ENCODE data around the gene IRF7. TPM values are rescaled to one million over a fixed set of nuclear protein-coding genes. Genes with fewer than 3 reads are reported as not detected.

IRF7 gene
- total and polyA plus RNA-seq, 4 donors, result 15.7 to 62.4 (median 37.0) TPM

DNA sequence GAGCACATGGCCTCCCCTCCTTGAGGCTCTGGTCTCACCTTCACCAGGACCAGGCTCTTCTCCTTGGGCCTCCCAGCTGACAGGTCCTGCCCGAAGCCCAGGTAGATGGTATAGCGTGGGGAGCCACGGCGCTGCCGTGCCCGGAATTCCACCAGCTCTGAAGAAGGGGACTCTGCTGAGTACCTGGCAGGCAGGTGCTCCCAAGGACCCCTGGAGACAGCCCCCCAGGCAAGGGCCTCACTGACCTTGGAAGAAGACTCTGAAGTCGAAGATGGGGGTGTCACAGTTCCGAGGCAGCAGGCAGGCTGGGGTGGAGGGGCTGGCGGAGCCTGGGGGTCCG, 2.8 kb downstream of the IRF7 start:
- WGBS, result 89% methylated on average over 10 of the region's 10 CpGs
- H3K4me1 ChIP-seq (ENCODE audit: control insufficient read depth in 4 of 4, insufficient read depth in 4 of 4, low read length in 3 of 4), result peaks cover 20 to 82% (median 57%) of the 10 kb centered on the region in 4 donors
- no peak for DNase-seq (ENCODE audit: low spot score)
- H3K4me3 ChIP-seq (ENCODE audit: low read depth in 1 of 3, low read length in 3 of 3), result no peak overlapping the region
- peak overlapping the region; percentile 60 to 73 for H3K27ac ChIP-seq (ENCODE audit: low read depth in 1 of 2, low read length in 2 of 2)
- TF ChIP-seq, protein P1, sequence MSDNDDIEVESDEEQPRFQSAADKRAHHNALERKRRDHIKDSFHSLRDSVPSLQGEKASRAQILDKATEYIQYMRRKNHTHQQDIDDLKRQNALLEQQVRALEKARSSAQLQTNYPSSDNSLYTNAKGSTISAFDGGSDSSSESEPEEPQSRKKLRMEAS (IDR thresholded peaks at IDR 0.05), result no peak
- TF ChIP-seq FOXA2 (IDR thresholded peaks at IDR 0.05), result no peak
- TF ChIP-seq TAF1 (conservative IDR thresholded peaks at IDR 0.05), result no peak
- no peak for TF ChIP-seq RXRA (IDR thresholded peaks at IDR 0.05)
- TF ChIP-seq, protein P2, sequence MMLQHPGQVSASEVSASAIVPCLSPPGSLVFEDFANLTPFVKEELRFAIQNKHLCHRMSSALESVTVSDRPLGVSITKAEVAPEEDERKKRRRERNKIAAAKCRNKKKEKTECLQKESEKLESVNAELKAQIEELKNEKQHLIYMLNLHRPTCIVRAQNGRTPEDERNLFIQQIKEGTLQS (IDR thresholded peaks at IDR 0.05), result no peak
- no peak for TF ChIP-seq JUND (IDR thresholded peaks at IDR 0.05)
- TF ChIP-seq, protein P3, sequence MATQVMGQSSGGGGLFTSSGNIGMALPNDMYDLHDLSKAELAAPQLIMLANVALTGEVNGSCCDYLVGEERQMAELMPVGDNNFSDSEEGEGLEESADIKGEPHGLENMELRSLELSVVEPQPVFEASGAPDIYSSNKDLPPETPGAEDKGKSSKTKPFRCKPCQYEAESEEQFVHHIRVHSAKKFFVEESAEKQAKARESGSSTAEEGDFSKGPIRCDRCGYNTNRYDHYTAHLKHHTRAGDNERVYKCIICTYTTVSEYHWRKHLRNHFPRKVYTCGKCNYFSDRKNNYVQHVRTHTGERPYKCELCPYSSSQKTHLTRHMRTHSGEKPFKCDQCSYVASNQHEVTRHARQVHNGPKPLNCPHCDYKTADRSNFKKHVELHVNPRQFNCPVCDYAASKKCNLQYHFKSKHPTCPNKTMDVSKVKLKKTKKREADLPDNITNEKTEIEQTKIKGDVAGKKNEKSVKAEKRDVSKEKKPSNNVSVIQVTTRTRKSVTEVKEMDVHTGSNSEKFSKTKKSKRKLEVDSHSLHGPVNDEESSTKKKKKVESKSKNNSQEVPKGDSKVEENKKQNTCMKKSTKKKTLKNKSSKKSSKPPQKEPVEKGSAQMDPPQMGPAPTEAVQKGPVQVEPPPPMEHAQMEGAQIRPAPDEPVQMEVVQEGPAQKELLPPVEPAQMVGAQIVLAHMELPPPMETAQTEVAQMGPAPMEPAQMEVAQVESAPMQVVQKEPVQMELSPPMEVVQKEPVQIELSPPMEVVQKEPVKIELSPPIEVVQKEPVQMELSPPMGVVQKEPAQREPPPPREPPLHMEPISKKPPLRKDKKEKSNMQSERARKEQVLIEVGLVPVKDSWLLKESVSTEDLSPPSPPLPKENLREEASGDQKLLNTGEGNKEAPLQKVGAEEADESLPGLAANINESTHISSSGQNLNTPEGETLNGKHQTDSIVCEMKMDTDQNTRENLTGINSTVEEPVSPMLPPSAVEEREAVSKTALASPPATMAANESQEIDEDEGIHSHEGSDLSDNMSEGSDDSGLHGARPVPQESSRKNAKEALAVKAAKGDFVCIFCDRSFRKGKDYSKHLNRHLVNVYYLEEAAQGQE (IDR thresholded peaks at IDR 0.05), result no peak
- no peak for TF ChIP-seq NR2F2 (IDR thresholded peaks at IDR 0.05)
- TF ChIP-seq, protein P4, sequence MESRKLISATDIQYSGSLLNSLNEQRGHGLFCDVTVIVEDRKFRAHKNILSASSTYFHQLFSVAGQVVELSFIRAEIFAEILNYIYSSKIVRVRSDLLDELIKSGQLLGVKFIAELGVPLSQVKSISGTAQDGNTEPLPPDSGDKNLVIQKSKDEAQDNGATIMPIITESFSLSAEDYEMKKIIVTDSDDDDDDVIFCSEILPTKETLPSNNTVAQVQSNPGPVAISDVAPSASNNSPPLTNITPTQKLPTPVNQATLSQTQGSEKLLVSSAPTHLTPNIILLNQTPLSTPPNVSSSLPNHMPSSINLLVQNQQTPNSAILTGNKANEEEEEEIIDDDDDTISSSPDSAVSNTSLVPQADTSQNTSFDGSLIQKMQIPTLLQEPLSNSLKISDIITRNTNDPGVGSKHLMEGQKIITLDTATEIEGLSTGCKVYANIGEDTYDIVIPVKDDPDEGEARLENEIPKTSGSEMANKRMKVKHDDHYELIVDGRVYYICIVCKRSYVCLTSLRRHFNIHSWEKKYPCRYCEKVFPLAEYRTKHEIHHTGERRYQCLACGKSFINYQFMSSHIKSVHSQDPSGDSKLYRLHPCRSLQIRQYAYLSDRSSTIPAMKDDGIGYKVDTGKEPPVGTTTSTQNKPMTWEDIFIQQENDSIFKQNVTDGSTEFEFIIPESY (IDR thresholded peaks at IDR 0.05), result no peak
- TF ChIP-seq YY1 (IDR thresholded peaks at IDR 0.05), result no peak
- TF ChIP-seq FOXA1 (IDR thresholded peaks at IDR 0.05), result no peak
- H3K36me3 ChIP-seq (ENCODE audit: control insufficient read depth in 4 of 4, insufficient read depth in 3 of 4, low read depth in 1 of 4, low read length in 3 of 4), result peaks cover 3 to 29% (median 14%) of the 10 kb centered on the region in 4 donors
- H3K27me3 ChIP-seq (ENCODE audit: control insufficient read depth in 4 of 4, insufficient read depth in 4 of 4, low read length in 3 of 4), result no peaks in the 10 kb centered on the region
- no peak overlapping the region for H3K9ac ChIP-seq (ENCODE audit: low read depth in 1 of 2, low read length in 2 of 2)
- no peaks in the 10 kb centered on the region for H3K9me3 ChIP-seq (ENCODE audit: control insufficient read depth in 4 of 4, low read length in 3 of 4)

DNA sequence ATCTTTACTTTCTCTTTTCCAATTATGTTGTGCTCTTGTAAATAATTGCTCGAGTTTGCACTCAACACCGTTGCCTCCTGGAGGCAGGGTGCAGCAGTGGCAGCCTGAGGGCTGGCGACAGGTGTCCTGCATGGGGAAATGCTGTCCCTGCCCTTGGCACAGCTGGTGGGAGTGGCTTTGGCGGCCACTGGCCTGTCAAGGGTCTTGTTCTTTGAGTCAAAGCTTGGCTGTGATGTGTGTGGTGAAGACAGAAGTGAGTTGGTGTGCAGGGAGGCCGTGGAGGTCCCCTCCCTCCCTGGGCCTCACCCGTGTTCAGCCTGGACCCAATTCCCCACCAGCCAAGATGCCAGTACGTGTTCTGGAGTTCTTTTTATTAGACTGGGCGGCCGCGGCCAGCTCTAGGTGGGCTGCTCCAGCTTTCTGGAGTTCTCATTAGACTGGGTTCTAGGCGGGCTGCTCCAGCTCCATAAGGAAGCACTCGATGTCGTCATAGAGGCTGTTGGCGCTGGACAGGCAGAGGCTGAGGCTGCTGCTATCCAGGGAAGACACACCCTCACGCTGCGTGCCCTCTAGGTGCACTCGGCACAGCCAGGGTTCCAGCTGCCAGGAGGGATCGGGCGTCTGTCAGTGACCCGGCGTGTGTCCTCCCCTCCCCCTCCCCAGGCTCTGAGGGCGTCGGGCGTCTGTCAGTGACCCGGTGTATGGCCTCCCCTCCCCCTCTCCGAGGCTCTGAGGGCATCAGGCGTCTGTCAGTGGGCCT, 3.4 kb downstream of the IRF7 start:
- 31% methylated on average over 27 of the region's 27 CpGs for WGBS
- H3K4me1 ChIP-seq (ENCODE audit: control insufficient read depth in 4 of 4, insufficient read depth in 4 of 4, low read length in 3 of 4), result peaks cover 20 to 87% (median 60%) of the 10 kb centered on the region in 4 donors
- H3K4me3 ChIP-seq (ENCODE audit: low read depth in 1 of 3, low read length in 3 of 3), result no peak overlapping the region
- H3K27me3 ChIP-seq (ENCODE audit: control insufficient read depth in 4 of 4, insufficient read depth in 4 of 4, low read length in 3 of 4), result no peaks in the 10 kb centered on the region
- H3K27ac ChIP-seq (ENCODE audit: low read depth in 1 of 2, low read length in 2 of 2), result peak overlapping the region; percentile 60 to 73
- H3K9me3 ChIP-seq (ENCODE audit: control insufficient read depth in 4 of 4, low read length in 3 of 4), result no peaks in the 10 kb centered on the region
- peaks cover 7 to 35% (median 17%) of the 10 kb centered on the region in 4 donors for H3K36me3 ChIP-seq (ENCODE audit: control insufficient read depth in 4 of 4, insufficient read depth in 3 of 4, low read depth in 1 of 4, low read length in 3 of 4)
- DNase-seq (ENCODE audit: low spot score), result no peak
- no peak overlapping the region for H3K9ac ChIP-seq (ENCODE audit: low read depth in 1 of 2, low read length in 2 of 2)
- TF ChIP-seq, protein P1 (IDR thresholded peaks at IDR 0.05), result peak; percentile 27
- TF ChIP-seq HNF4A (conservative IDR thresholded peaks at IDR 0.05) (peak; percentile 38 to 48), TAF1 (conservative IDR thresholded peaks at IDR 0.05) (no peak), FOXA1 (IDR thresholded peaks at IDR 0.05) (no peak), RXRA (IDR thresholded peaks at IDR 0.05) (peak; percentile 62 to 90), SP1 (IDR thresholded peaks at IDR 0.05) (peak; percentile 71), YY1 (IDR thresholded peaks at IDR 0.05) (no peak), HNF4G (IDR thresholded peaks at IDR 0.05) (peak; percentile 25), RAD21 (IDR thresholded peaks at IDR 0.05) (peak; percentile 73 to 74)
- TF ChIP-seq, protein P5, sequence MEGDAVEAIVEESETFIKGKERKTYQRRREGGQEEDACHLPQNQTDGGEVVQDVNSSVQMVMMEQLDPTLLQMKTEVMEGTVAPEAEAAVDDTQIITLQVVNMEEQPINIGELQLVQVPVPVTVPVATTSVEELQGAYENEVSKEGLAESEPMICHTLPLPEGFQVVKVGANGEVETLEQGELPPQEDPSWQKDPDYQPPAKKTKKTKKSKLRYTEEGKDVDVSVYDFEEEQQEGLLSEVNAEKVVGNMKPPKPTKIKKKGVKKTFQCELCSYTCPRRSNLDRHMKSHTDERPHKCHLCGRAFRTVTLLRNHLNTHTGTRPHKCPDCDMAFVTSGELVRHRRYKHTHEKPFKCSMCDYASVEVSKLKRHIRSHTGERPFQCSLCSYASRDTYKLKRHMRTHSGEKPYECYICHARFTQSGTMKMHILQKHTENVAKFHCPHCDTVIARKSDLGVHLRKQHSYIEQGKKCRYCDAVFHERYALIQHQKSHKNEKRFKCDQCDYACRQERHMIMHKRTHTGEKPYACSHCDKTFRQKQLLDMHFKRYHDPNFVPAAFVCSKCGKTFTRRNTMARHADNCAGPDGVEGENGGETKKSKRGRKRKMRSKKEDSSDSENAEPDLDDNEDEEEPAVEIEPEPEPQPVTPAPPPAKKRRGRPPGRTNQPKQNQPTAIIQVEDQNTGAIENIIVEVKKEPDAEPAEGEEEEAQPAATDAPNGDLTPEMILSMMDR (IDR thresholded peaks at IDR 0.05; ENCODE audit: low read depth, low read length, missing input control), result peak; percentile 66

All from liver (tissue), 9 donors.